Neural progenitor cell (in vitro differentiated cells): ENCODE results near the gene MED9.

Experiments used
- CTCF ChIP-seq: fragments of 200-600 bp; sonication (generic); IDR thresholded peaks from 2 replicates; pipeline ENCODE4 v1.5.1; 2017; ENCODE audit warnings: antibody characterized with exemption, mild to moderate bottlenecking
- EZH2 ChIP-seq: fragments of 200-600 bp; sonication (generic); IDR thresholded peaks from 2 replicates; pipeline ENCODE4 v1.6.1; 2017; ENCODE audit warnings: antibody characterized with exemption, mild to moderate bottlenecking, moderate library complexity

- no peak for TF ChIP-seq CTCF
- TF ChIP-seq EZH2: no peak
Observed at GRCh38 chr17:17539591-17539990, 62.8 kb downstream of the MED9 start.
